ENCODE measurements around the gene EPHB1.

GRCh38 chr3:135106445-135106844, 311.4 kb downstream of the EPHB1 start:
- TF ChIP-seq, protein P1, sequence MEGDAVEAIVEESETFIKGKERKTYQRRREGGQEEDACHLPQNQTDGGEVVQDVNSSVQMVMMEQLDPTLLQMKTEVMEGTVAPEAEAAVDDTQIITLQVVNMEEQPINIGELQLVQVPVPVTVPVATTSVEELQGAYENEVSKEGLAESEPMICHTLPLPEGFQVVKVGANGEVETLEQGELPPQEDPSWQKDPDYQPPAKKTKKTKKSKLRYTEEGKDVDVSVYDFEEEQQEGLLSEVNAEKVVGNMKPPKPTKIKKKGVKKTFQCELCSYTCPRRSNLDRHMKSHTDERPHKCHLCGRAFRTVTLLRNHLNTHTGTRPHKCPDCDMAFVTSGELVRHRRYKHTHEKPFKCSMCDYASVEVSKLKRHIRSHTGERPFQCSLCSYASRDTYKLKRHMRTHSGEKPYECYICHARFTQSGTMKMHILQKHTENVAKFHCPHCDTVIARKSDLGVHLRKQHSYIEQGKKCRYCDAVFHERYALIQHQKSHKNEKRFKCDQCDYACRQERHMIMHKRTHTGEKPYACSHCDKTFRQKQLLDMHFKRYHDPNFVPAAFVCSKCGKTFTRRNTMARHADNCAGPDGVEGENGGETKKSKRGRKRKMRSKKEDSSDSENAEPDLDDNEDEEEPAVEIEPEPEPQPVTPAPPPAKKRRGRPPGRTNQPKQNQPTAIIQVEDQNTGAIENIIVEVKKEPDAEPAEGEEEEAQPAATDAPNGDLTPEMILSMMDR (IDR thresholded peaks at IDR 0.05; ENCODE audit: poor library complexity, severe bottlenecking), result no peak
- TF ChIP-seq REST (IDR thresholded peaks at IDR 0.05; ENCODE audit: borderline replicate concordance), result no peak
